ENCODE results near the gene ST6GALNAC4. TPM values are rescaled to one million over a fixed set of nuclear protein-coding genes. Genes with fewer than 3 reads are reported as not detected.
A peak's percentile ranks its signal among the peaks of the same experiment; 100 is the strongest.

Gene ST6GALNAC4
- total RNA-seq, 1 donor from 2014 or later, result 15.8 TPM

DNA sequence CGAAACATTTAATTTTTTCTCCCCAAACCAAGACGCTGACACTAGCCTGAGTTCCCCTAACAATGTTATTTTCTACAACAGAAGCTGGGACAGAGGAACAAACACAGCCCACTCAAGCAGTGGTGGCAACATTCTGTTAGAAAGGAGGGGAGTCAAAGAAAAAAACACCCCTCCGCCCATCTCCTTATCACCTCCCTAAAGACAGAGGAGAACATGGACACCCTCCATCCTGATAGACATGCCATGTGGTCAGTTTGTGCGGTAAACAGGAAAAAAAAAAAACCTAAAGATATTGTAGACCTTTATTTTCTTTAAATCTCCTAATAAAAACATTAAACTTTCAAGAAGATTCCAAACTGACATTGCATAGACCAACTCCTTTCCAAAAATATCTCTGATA, 23.8 kb upstream of the ST6GALNAC4 start:
- H3K27ac Mint-ChIP-seq (ENCODE audit: unreplicated experiment), result no peak overlapping the region
- TF ChIP-seq, protein P1, sequence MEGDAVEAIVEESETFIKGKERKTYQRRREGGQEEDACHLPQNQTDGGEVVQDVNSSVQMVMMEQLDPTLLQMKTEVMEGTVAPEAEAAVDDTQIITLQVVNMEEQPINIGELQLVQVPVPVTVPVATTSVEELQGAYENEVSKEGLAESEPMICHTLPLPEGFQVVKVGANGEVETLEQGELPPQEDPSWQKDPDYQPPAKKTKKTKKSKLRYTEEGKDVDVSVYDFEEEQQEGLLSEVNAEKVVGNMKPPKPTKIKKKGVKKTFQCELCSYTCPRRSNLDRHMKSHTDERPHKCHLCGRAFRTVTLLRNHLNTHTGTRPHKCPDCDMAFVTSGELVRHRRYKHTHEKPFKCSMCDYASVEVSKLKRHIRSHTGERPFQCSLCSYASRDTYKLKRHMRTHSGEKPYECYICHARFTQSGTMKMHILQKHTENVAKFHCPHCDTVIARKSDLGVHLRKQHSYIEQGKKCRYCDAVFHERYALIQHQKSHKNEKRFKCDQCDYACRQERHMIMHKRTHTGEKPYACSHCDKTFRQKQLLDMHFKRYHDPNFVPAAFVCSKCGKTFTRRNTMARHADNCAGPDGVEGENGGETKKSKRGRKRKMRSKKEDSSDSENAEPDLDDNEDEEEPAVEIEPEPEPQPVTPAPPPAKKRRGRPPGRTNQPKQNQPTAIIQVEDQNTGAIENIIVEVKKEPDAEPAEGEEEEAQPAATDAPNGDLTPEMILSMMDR (IDR thresholded peaks at IDR 0.05; ENCODE audit: partially characterized antibody, unreplicated experiment), result no peak

DNA sequence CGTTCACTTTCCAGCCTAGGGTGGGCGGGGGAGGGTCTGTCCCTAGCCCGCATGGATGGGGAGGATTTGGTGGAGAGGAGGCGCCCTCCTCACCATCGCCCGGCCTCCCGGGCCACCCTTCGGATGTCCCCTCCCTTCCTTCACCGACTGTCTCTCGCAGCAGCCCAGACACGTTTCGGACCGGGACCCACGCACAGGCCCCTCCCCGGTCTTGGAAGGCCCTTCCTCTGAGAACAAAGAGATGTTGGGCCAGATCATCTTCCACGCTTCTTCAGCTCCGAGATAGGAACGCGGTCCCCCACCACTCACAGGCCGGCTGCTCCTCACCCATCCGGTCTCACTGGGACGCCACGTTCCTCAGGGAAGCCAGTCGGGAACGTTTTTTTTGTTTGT, 21.5 kb upstream of the ST6GALNAC4 start:
- peaks cover 16% of the 10 kb centered on the region for H3K27me3 Mint-ChIP-seq (ENCODE audit: unreplicated experiment)
- no peaks in the 10 kb centered on the region for H3K36me3 Mint-ChIP-seq (ENCODE audit: unreplicated experiment)
- peaks cover 6% of the 10 kb centered on the region for H3K9me3 Mint-ChIP-seq (ENCODE audit: unreplicated experiment)
- H3K4me3 Mint-ChIP-seq (ENCODE audit: unreplicated experiment), result peak overlapping the region; percentile 55
- no peak for DNase-seq
- peak overlapping the region; percentile 59 for H3K27ac Mint-ChIP-seq (ENCODE audit: unreplicated experiment)
- TF ChIP-seq, protein P1 (IDR thresholded peaks at IDR 0.05; ENCODE audit: partially characterized antibody, unreplicated experiment), result no peak
- peaks cover 16% of the 10 kb centered on the region for H3K4me1 Mint-ChIP-seq (ENCODE audit: low read depth, unreplicated experiment)

More for the DNA sequence above, 23.8 kb upstream of the ST6GALNAC4 start:
- Mint-ChIP-seq H3K4me1 (ENCODE audit: low read depth, unreplicated experiment) (peaks cover 15% of the 10 kb centered on the region), H3K9me3 (ENCODE audit: unreplicated experiment) (peaks cover 8% of the 10 kb centered on the region), H3K27me3 (ENCODE audit: unreplicated experiment) (peaks cover 9% of the 10 kb centered on the region), H3K4me3 (ENCODE audit: unreplicated experiment) (no peak overlapping the region), H3K36me3 (ENCODE audit: unreplicated experiment) (no peaks in the 10 kb centered on the region)
- DNase-seq, result no peak

DNA sequence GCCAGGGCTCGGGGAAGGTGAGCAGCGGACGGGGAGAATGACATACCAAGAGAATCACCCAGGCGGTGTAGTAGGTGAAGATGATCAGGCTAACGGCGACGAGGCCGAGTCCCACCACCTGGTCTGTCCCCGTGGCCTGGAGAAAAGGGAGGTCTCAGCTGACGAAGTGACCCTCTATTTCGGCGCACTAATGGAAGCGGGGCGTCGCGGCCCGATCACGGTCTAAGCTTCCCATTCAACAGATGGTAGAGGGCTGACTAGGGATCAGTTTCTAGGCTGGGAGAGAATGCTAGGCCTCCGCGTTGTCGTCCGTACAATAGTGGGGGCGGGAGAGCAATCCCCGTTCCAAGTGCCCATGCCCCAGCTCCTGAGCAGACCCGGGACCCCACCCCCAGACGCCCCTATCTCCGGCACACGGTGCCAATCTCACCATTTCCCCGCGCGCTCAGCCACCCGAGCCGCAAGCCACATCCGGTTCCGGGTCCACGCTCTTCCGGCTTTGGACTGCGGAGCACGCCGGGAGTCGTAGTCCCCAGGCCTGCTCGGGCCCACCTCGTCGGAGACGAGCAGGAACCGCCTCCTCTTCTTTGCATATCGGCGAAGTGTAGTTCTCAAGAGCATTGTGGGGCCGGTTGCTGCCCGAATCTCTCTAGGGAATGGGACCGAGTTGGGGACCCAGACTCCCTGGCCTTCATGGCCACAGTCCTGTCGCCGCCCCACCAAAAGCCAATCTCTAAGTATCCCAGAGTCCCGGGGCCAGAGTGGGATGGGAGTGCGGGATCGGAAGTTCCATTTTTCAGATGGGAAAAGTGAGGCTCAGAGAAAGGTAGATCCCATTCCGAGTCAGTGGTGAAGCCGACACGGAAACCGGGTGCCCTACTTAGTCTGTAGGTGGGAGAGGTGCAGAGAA, 20.8 kb upstream of the ST6GALNAC4 start, which contains the start of gene DPM2:
Gene DPM2, minus strand, starts transcription at position 467 of the 910 bp plus-strand sequence. Its CDS starts 34 bp downstream, at position 433.
- TF ChIP-seq, protein P1 (IDR thresholded peaks at IDR 0.05; ENCODE audit: partially characterized antibody, unreplicated experiment), result no peak
- Mint-ChIP-seq H3K9me3 (ENCODE audit: unreplicated experiment) (peaks cover 6% of the 10 kb centered on the region), H3K27me3 (ENCODE audit: unreplicated experiment) (peaks cover 20% of the 10 kb centered on the region), H3K27ac (ENCODE audit: unreplicated experiment) (peak within 1 kb of the TSS; percentile 76), H3K36me3 (ENCODE audit: unreplicated experiment) (no peaks in the 10 kb centered on the region), H3K4me1 (ENCODE audit: low read depth, unreplicated experiment) (peaks cover 13% of the 10 kb centered on the region), H3K4me3 (ENCODE audit: unreplicated experiment) (peak within 1 kb of the TSS; percentile 94)
- DNase-seq, result peak; percentile 83

DNA sequence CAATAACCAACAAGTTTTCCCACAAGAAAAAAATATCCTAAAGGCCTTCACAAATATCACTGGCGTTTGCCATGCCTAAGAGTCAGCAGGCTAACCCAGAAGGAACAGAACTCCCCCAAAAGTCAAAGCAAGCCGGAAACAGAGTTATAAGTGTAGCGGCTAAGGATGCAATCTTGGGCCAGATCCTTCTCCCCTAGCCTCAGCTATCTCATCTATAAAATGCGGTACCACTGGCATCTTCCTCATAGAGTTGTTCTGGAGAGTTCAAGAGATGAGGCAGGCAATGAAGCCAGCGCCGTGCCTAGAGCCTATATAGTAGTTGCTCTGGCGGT, 20.2 kb upstream of the ST6GALNAC4 start:
- Mint-ChIP-seq H3K27me3 (ENCODE audit: unreplicated experiment) (peaks cover 20% of the 10 kb centered on the region), H3K9me3 (ENCODE audit: unreplicated experiment) (peaks cover 6% of the 10 kb centered on the region), H3K4me3 (ENCODE audit: unreplicated experiment) (peak overlapping the region; percentile 94), H3K27ac (ENCODE audit: unreplicated experiment) (peak overlapping the region; percentile 13), H3K4me1 (ENCODE audit: low read depth, unreplicated experiment) (peaks cover 13% of the 10 kb centered on the region), H3K36me3 (ENCODE audit: unreplicated experiment) (no peaks in the 10 kb centered on the region)
- TF ChIP-seq, protein P1 (IDR thresholded peaks at IDR 0.05; ENCODE audit: partially characterized antibody, unreplicated experiment), result no peak
- DNase-seq, result no peak

DNA sequence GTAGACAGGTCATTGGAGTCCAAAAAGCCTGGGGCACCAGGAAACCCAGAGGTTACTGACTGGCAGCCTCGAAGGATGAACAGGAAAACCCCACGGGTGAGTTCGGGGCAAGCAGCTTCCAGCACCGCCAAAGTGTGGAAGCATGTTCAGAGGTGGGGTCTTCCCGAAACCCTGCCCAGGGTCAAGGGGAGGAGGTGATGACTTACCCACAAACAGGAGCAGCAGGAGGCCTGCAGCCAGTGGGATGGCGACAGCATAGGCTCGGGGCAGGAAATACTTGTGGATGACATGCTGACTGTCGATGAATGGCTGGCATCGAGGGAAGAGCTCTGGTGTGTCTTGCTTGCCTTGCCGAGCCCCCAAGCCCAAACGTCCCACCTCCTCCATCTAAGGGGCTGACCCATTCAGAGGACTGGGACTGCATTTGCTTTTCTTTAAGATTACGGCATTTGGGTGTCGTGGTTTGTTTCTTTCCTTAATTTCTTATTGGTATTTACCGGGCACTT, 19.6 kb upstream of the ST6GALNAC4 start:
- TF ChIP-seq, protein P1 (IDR thresholded peaks at IDR 0.05; ENCODE audit: partially characterized antibody, unreplicated experiment), result no peak
- peak overlapping the region; percentile 94 for H3K4me3 Mint-ChIP-seq (ENCODE audit: unreplicated experiment)
- H3K27me3 Mint-ChIP-seq (ENCODE audit: unreplicated experiment), result peaks cover 20% of the 10 kb centered on the region
- H3K27ac Mint-ChIP-seq (ENCODE audit: unreplicated experiment), result no peak overlapping the region
- peaks cover 8% of the 10 kb centered on the region for H3K9me3 Mint-ChIP-seq (ENCODE audit: unreplicated experiment)
- H3K36me3 Mint-ChIP-seq (ENCODE audit: unreplicated experiment), result no peaks in the 10 kb centered on the region
- peaks cover 14% of the 10 kb centered on the region for H3K4me1 Mint-ChIP-seq (ENCODE audit: low read depth, unreplicated experiment)
- no peak for DNase-seq

Data from glutamatergic neuron (in vitro differentiated cells).